ENCODE measurements around the gene TXK. TPM values are rescaled to one million over a fixed set of nuclear protein-coding genes. Genes with fewer than 3 reads are reported as not detected.

The TXK gene
- total RNA-seq, 4 donors from 2014 or later: 2.6 to 10.0 (median 6.8) TPM

- no peaks in the 10 kb centered on the region for H3K4me1 ChIP-seq
- intact Hi-C loops (cut with DNase I; ENCODE audit: low total_unique reads): no loop called here
- no peak overlapping the region for H3K27ac ChIP-seq
- H3K9me3 ChIP-seq: no peaks in the 10 kb centered on the region
- no peak for DNase-seq
- in situ Hi-C loops (cut with MboI; ENCODE audit: low pct_ligation_motif_present in 1 of 4, low pct_unique_long_range_greater_than_20kb in 1 of 4, low sequenced_read_pairs in 3 of 4): no loop called here
- TF ChIP-seq POLR2AphosphoS5 (IDR thresholded peaks at IDR 0.05): no peak
- no peak for TF ChIP-seq POLR2A (IDR thresholded peaks at IDR 0.05)
- TF ChIP-seq EP300 (IDR thresholded peaks at IDR 0.05; ENCODE audit: low read depth): no peak
- TF ChIP-seq, protein P1, sequence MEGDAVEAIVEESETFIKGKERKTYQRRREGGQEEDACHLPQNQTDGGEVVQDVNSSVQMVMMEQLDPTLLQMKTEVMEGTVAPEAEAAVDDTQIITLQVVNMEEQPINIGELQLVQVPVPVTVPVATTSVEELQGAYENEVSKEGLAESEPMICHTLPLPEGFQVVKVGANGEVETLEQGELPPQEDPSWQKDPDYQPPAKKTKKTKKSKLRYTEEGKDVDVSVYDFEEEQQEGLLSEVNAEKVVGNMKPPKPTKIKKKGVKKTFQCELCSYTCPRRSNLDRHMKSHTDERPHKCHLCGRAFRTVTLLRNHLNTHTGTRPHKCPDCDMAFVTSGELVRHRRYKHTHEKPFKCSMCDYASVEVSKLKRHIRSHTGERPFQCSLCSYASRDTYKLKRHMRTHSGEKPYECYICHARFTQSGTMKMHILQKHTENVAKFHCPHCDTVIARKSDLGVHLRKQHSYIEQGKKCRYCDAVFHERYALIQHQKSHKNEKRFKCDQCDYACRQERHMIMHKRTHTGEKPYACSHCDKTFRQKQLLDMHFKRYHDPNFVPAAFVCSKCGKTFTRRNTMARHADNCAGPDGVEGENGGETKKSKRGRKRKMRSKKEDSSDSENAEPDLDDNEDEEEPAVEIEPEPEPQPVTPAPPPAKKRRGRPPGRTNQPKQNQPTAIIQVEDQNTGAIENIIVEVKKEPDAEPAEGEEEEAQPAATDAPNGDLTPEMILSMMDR (IDR thresholded peaks at IDR 0.05): no peak
- H3K27me3 ChIP-seq: no peaks in the 10 kb centered on the region
- no peak overlapping the region for H3K4me3 ChIP-seq
- 77 to 85% methylated on average over 6 to 8 of the region's 8 CpGs for WGBS, 2 donors (ENCODE audit: low coverage in 1 of 2)
- no peaks in the 10 kb centered on the region for H3K36me3 ChIP-seq
Measured at GRCh38 chr4:48112017-48112667, 21.9 kb downstream of the TXK start.

GRCh38 chr4:48110452-48110978 is 23.5 kb downstream of the TXK start:
- Histone ChIP-seq H3K36me3 (no peaks in the 10 kb centered on the region), H3K4me1 (no peaks in the 10 kb centered on the region)

DNA sequence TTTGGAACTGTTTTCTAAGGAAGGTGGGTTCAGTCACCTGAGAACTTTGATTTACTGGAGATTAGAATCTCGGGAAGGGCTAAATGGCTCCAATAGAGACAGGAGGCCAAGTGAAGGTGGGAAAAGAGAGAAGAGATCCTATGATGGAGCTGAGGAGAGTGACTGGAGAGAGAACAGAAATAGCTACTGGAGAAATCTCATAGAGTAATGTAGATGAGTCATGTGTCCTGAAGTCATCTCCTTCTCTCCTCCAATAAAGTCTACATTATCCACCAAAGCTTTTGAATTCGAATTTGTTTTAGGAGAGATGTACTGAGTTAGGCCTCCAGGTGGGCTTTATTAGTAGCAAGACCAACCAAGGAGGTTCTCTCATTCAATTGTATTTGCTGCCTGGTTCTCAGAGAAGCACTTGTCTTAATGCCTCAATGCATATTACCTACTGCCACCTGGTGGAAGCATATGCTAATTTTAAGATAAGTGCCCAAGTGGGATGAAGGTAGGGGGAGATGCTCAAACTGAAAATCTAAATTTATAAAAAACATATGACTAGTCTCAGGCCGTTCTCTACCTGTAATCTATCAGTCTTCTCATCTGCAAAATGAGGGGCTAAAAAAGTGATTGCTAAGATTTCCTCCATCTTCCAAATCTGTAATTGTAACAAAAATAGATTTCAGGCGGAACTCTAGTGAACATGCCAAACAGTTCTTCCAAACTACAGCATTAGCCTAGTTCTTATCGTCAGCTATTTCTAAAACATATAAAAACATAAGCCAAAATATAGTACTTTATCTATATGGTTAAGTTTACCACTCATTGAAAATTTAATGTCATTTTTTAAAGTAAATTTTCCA is 24.4 kb downstream of the TXK start:
- Histone ChIP-seq H3K27me3 (no peaks in the 10 kb centered on the region), H3K27ac (no peak overlapping the region), H3K9me3 (no peaks in the 10 kb centered on the region), H3K4me3 (no peak overlapping the region), H3K4me1 (no peaks in the 10 kb centered on the region), H3K36me3 (no peaks in the 10 kb centered on the region)
- intact Hi-C loops (cut with DNase I; ENCODE audit: low total_unique reads) (no loop called here), in situ Hi-C loops (cut with MboI; ENCODE audit: low pct_ligation_motif_present in 1 of 4, low pct_unique_long_range_greater_than_20kb in 1 of 4, low sequenced_read_pairs in 3 of 4) (no loop called here)
- DNase-seq: no peak
- WGBS, 2 donors (ENCODE audit: low coverage in 1 of 2): 67% methylated on average over 4 to 5 of the region's 5 CpGs
- TF ChIP-seq, protein P1 (IDR thresholded peaks at IDR 0.05): peak; percentile 43 to 56 (median 47)
- no peak for TF ChIP-seq POLR2A (IDR thresholded peaks at IDR 0.05)

More at GRCh38 chr4:48110452-48110978, 23.5 kb downstream of the TXK start:
- intact Hi-C loops (cut with DNase I; ENCODE audit: low total_unique reads) (no loop called here), in situ Hi-C loops (cut with MboI; ENCODE audit: low pct_ligation_motif_present in 1 of 4, low pct_unique_long_range_greater_than_20kb in 1 of 4, low sequenced_read_pairs in 3 of 4) (no loop called here)
- TF ChIP-seq POLR2A (IDR thresholded peaks at IDR 0.05): no peak
- TF ChIP-seq POLR2AphosphoS5 (IDR thresholded peaks at IDR 0.05): no peak
- no peak for TF ChIP-seq EP300 (IDR thresholded peaks at IDR 0.05; ENCODE audit: low read depth)
- TF ChIP-seq, protein P1 (IDR thresholded peaks at IDR 0.05): no peak
- DNase-seq: no peak
- 64 to 67% methylated on average over 1 of the region's 1 CpG for WGBS, 2 donors (ENCODE audit: low coverage in 1 of 2)
- Histone ChIP-seq H3K27ac (no peak overlapping the region), H3K27me3 (no peaks in the 10 kb centered on the region), H3K4me3 (no peak overlapping the region), H3K9me3 (no peaks in the 10 kb centered on the region)

DNA sequence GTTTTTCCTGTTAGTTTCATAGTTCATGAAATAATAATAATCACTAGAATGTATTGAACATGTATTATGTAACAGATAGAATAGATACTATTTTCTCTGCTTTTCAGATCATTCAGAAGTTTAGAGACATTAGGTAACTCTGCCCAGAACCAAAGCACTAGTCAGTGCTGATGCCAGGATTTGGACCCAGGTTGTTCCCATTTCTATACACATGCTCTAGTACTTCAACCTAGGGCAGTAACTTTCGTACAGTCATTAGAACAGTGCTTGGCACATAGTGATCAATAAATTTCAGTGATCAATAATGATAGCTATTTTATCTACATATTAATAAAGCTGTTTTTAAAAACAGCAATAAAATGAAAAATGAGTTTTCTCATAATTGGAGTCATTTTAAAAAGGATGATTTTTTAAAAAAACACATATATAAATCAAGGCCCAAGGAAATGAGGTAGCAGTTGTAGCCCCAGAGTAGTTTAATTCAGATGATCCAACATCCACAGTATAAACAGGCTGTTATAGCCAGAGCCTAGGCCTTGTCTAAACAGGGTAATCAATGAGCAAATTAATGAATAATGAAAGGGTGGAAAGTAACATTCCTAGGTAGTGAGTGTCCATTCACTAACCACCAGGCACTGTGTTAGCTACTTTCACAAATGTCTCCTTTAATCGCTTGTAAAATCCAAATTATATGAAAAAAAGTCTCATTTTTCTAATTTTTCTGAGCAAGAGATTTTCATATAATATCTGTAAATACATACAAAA is 25.6 kb downstream of the TXK start:
- no peaks in the 10 kb centered on the region for H3K36me3 ChIP-seq
- no peak overlapping the region for H3K4me3 ChIP-seq
- H3K27ac ChIP-seq: no peak overlapping the region
- DNase-seq: no peak
- intact Hi-C loops (cut with DNase I; ENCODE audit: low total_unique reads): no loop called here
- H3K4me1 ChIP-seq: no peaks in the 10 kb centered on the region
- no peaks in the 10 kb centered on the region for H3K27me3 ChIP-seq
- in situ Hi-C loops (cut with MboI; ENCODE audit: low pct_ligation_motif_present in 1 of 4, low pct_unique_long_range_greater_than_20kb in 1 of 4, low sequenced_read_pairs in 3 of 4): no loop called here
- WGBS, 2 donors (ENCODE audit: low coverage in 1 of 2): 83 to 95% methylated on average over 2 of the region's 2 CpGs
- H3K9me3 ChIP-seq: no peaks in the 10 kb centered on the region
- TF ChIP-seq POLR2A (IDR thresholded peaks at IDR 0.05) (no peak), EP300 (IDR thresholded peaks at IDR 0.05; ENCODE audit: low read depth) (no peak), POLR2AphosphoS5 (IDR thresholded peaks at IDR 0.05) (no peak)
- TF ChIP-seq, protein P1 (IDR thresholded peaks at IDR 0.05): no peak
